HG03108 (cell line): ENCODE results near the gene RANBP9.

Experiments used
- ATAC-seq: cut with Tn5 transposase; IDR thresholded peaks from one replicate; pipeline ENCODE4 v1.9.1; 2021; ENCODE audit warnings: moderate library complexity; ENCODE audit not compliant: unreplicated experiment

RANBP9 gene

DNA sequence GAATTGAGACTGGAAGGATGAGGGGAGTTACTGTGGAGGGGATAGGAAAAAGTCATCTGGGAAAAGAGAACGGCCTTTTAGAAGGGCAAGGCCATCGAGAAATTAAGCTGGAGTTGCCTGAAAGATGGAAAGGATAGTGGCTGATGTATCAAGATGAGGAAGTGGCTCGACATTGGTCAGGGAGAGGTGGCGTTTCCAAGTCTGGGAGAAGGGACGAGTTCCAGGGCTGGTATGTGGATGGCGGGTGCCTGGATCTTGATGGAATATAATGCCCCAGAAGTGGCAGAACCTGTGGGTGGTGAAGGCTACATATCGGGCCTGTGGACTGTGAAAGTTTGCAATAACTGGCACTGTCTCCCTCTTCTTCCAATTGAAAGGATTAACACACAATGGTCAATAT, 139.4 kb downstream of the RANBP9 start:
- no peak for ATAC-seq
